ENCODE measurements around the gene MED27.

MED27 gene

GRCh38 chr9:131886826-131887225 is 192.8 kb downstream of the MED27 start:
- H3K27ac ChIP-seq = no peak overlapping the region
- H3K9me3 ChIP-seq = no peaks in the 10 kb centered on the region
- H3K4me1 ChIP-seq = peaks cover 63% of the 10 kb centered on the region
- H3K27me3 ChIP-seq = no peaks in the 10 kb centered on the region
- no peak overlapping the region for H3K4me3 ChIP-seq
- peaks cover 15% of the 10 kb centered on the region; the same call in 1 of the 2 replicates for H3K36me3 ChIP-seq
- H4K20me1 ChIP-seq = no peaks in the 10 kb centered on the region
- no peak overlapping the region for H3K9ac ChIP-seq
- no peak for TF ChIP-seq Cebpa-rat (IDR thresholded peaks at IDR 0.05)
- H3K4me2 ChIP-seq = peak overlapping the region; percentile 6; the same call in 1 of the 2 replicates

- Histone ChIP-seq H3K9me3 (no peaks in the 10 kb centered on the region), H3K27me3 (no peaks in the 10 kb centered on the region), H3K27ac (no peak overlapping the region), H3K36me3 (peaks cover 11% of the 10 kb centered on the region; the same call in 1 of the 2 replicates), H3K4me3 (no peak overlapping the region), H3K9ac (no peak overlapping the region), H3K4me2 (peak overlapping the region; percentile 57), H4K20me1 (no peaks in the 10 kb centered on the region), H3K4me1 (peaks cover 79% of the 10 kb centered on the region)
- TF ChIP-seq Cebpa-rat (IDR thresholded peaks at IDR 0.05) = no peak
These were observed 194.5 kb downstream of the MED27 start for GRCh38 chr9:131885144-131885609.

GRCh38 chr9:131884222-131884621 is 195.4 kb downstream of the MED27 start:
- Histone ChIP-seq H3K9ac (no peak overlapping the region), H3K27ac (no peak overlapping the region), H3K36me3 (peaks cover 5% of the 10 kb centered on the region; the same call in 1 of the 2 replicates), H3K4me1 (peaks cover 79% of the 10 kb centered on the region), H3K9me3 (no peaks in the 10 kb centered on the region), H3K4me2 (no peak overlapping the region), H3K27me3 (no peaks in the 10 kb centered on the region), H3K4me3 (no peak overlapping the region), H4K20me1 (no peaks in the 10 kb centered on the region)
- TF ChIP-seq Cebpa-rat (IDR thresholded peaks at IDR 0.05) = no peak

- no peak overlapping the region for H3K27ac ChIP-seq
- no peak overlapping the region for H3K4me3 ChIP-seq
- H3K4me1 ChIP-seq = peaks cover 80% of the 10 kb centered on the region
- H4K20me1 ChIP-seq = no peaks in the 10 kb centered on the region
- TF ChIP-seq Cebpa-rat (IDR thresholded peaks at IDR 0.05) = no peak
- no peaks in the 10 kb centered on the region for H3K9me3 ChIP-seq
- no peak overlapping the region for H3K9ac ChIP-seq
- H3K27me3 ChIP-seq = no peaks in the 10 kb centered on the region
- peaks cover 5% of the 10 kb centered on the region; the same call in 1 of the 2 replicates for H3K36me3 ChIP-seq
- peak overlapping the region; percentile 71 for H3K4me2 ChIP-seq
These were observed 198.7 kb downstream of the MED27 start for GRCh38 chr9:131880833-131881583.

- H3K4me2 ChIP-seq = peak overlapping the region; percentile 71
- no peaks in the 10 kb centered on the region for H4K20me1 ChIP-seq
- TF ChIP-seq Cebpa-rat (IDR thresholded peaks at IDR 0.05) = no peak
- peaks cover 5% of the 10 kb centered on the region; the same call in 1 of the 2 replicates for H3K36me3 ChIP-seq
- no peak overlapping the region for H3K4me3 ChIP-seq
- peak overlapping the region; percentile 52 for H3K27ac ChIP-seq
- peaks cover 80% of the 10 kb centered on the region for H3K4me1 ChIP-seq
- no peaks in the 10 kb centered on the region for H3K27me3 ChIP-seq
- no peaks in the 10 kb centered on the region for H3K9me3 ChIP-seq
- H3K9ac ChIP-seq = no peak overlapping the region
These were observed 199.8 kb downstream of the MED27 start for GRCh38 chr9:131879911-131880290.

- peaks cover 7% of the 10 kb centered on the region; the same call in 1 of the 2 replicates for H3K36me3 ChIP-seq
- no peaks in the 10 kb centered on the region for H3K27me3 ChIP-seq
These were observed 200.3 kb downstream of the MED27 start for GRCh38 chr9:131879181-131879910.

GRCh38 chr9:131876486-131876885 is 203.2 kb downstream of the MED27 start:
- Histone ChIP-seq H3K27me3 (no peaks in the 10 kb centered on the region), H3K36me3 (peaks cover 5% of the 10 kb centered on the region; the same call in 1 of the 2 replicates), H3K9me3 (no peaks in the 10 kb centered on the region), H3K4me1 (peaks cover 69% of the 10 kb centered on the region), H3K4me3 (no peak overlapping the region), H3K9ac (peak overlapping the region; percentile 48; the same call in 1 of the 2 replicates), H4K20me1 (no peaks in the 10 kb centered on the region), H3K27ac (peak overlapping the region; percentile 66), H3K4me2 (peak overlapping the region; percentile 68)
- TF ChIP-seq Cebpa-rat (IDR thresholded peaks at IDR 0.05) = no peak

More at GRCh38 chr9:131879181-131879910, 200.3 kb downstream of the MED27 start:
- no peak for TF ChIP-seq Cebpa-rat (IDR thresholded peaks at IDR 0.05)
- Histone ChIP-seq H3K4me2 (peak overlapping the region; percentile 71), H4K20me1 (no peaks in the 10 kb centered on the region), H3K27ac (peak overlapping the region; percentile 52), H3K9ac (peak overlapping the region; percentile 53; the same call in 1 of the 2 replicates), H3K9me3 (no peaks in the 10 kb centered on the region), H3K4me3 (no peak overlapping the region), H3K4me1 (peaks cover 80% of the 10 kb centered on the region)

- Histone ChIP-seq H3K36me3 (peaks cover 7% of the 10 kb centered on the region), H3K27ac (peak overlapping the region; percentile 66), H3K4me2 (peak overlapping the region; percentile 68), H3K9ac (peak overlapping the region; percentile 48; the same call in 1 of the 2 replicates), H3K4me3 (no peak overlapping the region), H3K9me3 (no peaks in the 10 kb centered on the region), H4K20me1 (no peaks in the 10 kb centered on the region), H3K27me3 (no peaks in the 10 kb centered on the region), H3K4me1 (peaks cover 64% of the 10 kb centered on the region)
- no peak for TF ChIP-seq Cebpa-rat (IDR thresholded peaks at IDR 0.05)
These were observed 203.7 kb downstream of the MED27 start for GRCh38 chr9:131875828-131876485.

GRCh38 chr9:131874916-131875670 is 204.6 kb downstream of the MED27 start:
- H4K20me1 ChIP-seq = no peaks in the 10 kb centered on the region
- no peak for TF ChIP-seq Cebpa-rat (IDR thresholded peaks at IDR 0.05)
- H3K4me3 ChIP-seq = no peak overlapping the region
- no peaks in the 10 kb centered on the region for H3K9me3 ChIP-seq
- H3K27me3 ChIP-seq = no peaks in the 10 kb centered on the region
- H3K4me2 ChIP-seq = peak overlapping the region; percentile 68
- peaks cover 10% of the 10 kb centered on the region for H3K36me3 ChIP-seq
- peak overlapping the region; percentile 66; the same call in 1 of the 2 replicates for H3K27ac ChIP-seq
- H3K9ac ChIP-seq = no peak overlapping the region
- peaks cover 55% of the 10 kb centered on the region for H3K4me1 ChIP-seq

Data from BLaER1 (cell line).